DOHH2 (cell line): ENCODE measurements around the gene RTN3.

Experiments
- H3F3A ChIP-seq: fragments of 200-600 bp; sonication (generic), shearing (Covaris generic); 2 replicates; pipeline ENCODE4 v1.6.0; 2016; ENCODE audit warnings: antibody characterized with exemption, mild to moderate bottlenecking; ENCODE audit not compliant: control insufficient read depth, insufficient read depth
- H3K27ac ChIP-seq: fragments of 200-600 bp; sonication (generic); 2 replicates; pipeline ENCODE4 v1.5.1; 2014; ENCODE audit warnings: low read depth, mild to moderate bottlenecking, low read length, moderate library complexity
- H3K27me3 ChIP-seq: fragments of 200-600 bp; sonication (generic); 2 replicates; pipeline ENCODE4 v1.6.1; 2014; ENCODE audit warnings: mild to moderate bottlenecking, low read length, mixed read lengths; ENCODE audit not compliant: control insufficient read depth
- H3K36me3 ChIP-seq: fragments of 200-600 bp; sonication (generic); 2 replicates; pipeline ENCODE4 v1.6.1; 2014; ENCODE audit warnings: mild to moderate bottlenecking, low read length, moderate library complexity, mixed read lengths; ENCODE audit not compliant: control insufficient read depth
- H3K4me1 ChIP-seq: fragments of 200-600 bp; sonication (generic); 2 replicates; pipeline ENCODE4 v1.6.1; 2014; ENCODE audit warnings: mild to moderate bottlenecking, low read length, mixed read lengths; ENCODE audit not compliant: control insufficient read depth
- H3K4me2 ChIP-seq: fragments of 200-600 bp; sonication (generic); 2 replicates; pipeline ENCODE4 v1.6.0; 2014; ENCODE audit warnings: mild to moderate bottlenecking, low read length, moderate library complexity
- H3K4me3 ChIP-seq: fragments of 200-600 bp; sonication (generic); 2 replicates; pipeline ENCODE4 v1.5.1; 2014; ENCODE audit warnings: mild to moderate bottlenecking, low read length, mixed read lengths
- H3K79me2 ChIP-seq: fragments of 200-600 bp; sonication (generic); 2 replicates; pipeline ENCODE4 v1.6.1; 2014; ENCODE audit warnings: mild to moderate bottlenecking, low read length, mixed read lengths; ENCODE audit not compliant: control insufficient read depth
- H3K9me2 ChIP-seq: fragments of 200-600 bp; sonication (generic); replicated peaks from 2 replicates; pipeline ENCODE4 v1.6.1; 2014; ENCODE audit warnings: mild to moderate bottlenecking, low read length, mixed read lengths; ENCODE audit not compliant: control insufficient read depth
- H3K9me3 ChIP-seq: fragments of 200-600 bp; sonication (generic); 2 replicates; pipeline ENCODE4 v1.6.1; 2014; ENCODE audit warnings: antibody characterized with exemption, low read length, mixed read lengths; ENCODE audit not compliant: control insufficient read depth, insufficient read depth
- H4K20me1 ChIP-seq: fragments of 200-600 bp; sonication (generic); 2 replicates; pipeline ENCODE4 v1.6.0; 2014; ENCODE audit warnings: low read depth, mild to moderate bottlenecking, antibody characterized with exemption, low read length, moderate library complexity; ENCODE audit not compliant: control insufficient read depth, insufficient read depth
- EZH2phosphoT487 ChIP-seq: fragments of 200-600 bp; sonication (generic); IDR thresholded peaks from 2 replicates; pipeline ENCODE4 v1.6.1; 2017; ENCODE audit warnings: borderline replicate concordance, mild to moderate bottlenecking, antibody characterized with exemption, low read length, moderate library complexity, mixed read lengths
- TF ChIP-seq, protein P1 (sequence below): fragments of 200-600 bp; sonication (generic); IDR thresholded peaks from one replicate; pipeline ENCODE4 v1.5.1; 2014; ENCODE audit warnings: antibody characterized with exemption, mild to moderate bottlenecking, low read depth, low read length; ENCODE audit not compliant: poor library complexity, severe bottlenecking

RTN3 gene

GRCh38 chr11:63663809-63664208, 17.5 kb upstream of the RTN3 start:
- Histone ChIP-seq H3K27ac (no peak overlapping the region), H3K79me2 (peaks cover 86% of the 10 kb centered on the region), H3K9me3 (no peaks in the 10 kb centered on the region), H3K27me3 (no peaks in the 10 kb centered on the region), H4K20me1 (no peaks in the 10 kb centered on the region), H3K9me2 (no peaks in the 10 kb centered on the region), H3K4me1 (peaks cover 9% of the 10 kb centered on the region), H3K36me3 (no peaks in the 10 kb centered on the region), H3F3A (no peaks in the 10 kb centered on the region), H3K4me3 (no peak overlapping the region), H3K4me2 (no peak overlapping the region)
- TF ChIP-seq, protein P1, sequence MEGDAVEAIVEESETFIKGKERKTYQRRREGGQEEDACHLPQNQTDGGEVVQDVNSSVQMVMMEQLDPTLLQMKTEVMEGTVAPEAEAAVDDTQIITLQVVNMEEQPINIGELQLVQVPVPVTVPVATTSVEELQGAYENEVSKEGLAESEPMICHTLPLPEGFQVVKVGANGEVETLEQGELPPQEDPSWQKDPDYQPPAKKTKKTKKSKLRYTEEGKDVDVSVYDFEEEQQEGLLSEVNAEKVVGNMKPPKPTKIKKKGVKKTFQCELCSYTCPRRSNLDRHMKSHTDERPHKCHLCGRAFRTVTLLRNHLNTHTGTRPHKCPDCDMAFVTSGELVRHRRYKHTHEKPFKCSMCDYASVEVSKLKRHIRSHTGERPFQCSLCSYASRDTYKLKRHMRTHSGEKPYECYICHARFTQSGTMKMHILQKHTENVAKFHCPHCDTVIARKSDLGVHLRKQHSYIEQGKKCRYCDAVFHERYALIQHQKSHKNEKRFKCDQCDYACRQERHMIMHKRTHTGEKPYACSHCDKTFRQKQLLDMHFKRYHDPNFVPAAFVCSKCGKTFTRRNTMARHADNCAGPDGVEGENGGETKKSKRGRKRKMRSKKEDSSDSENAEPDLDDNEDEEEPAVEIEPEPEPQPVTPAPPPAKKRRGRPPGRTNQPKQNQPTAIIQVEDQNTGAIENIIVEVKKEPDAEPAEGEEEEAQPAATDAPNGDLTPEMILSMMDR, result no peak
- no peak for TF ChIP-seq EZH2phosphoT487

- no peaks in the 10 kb centered on the region for H3K36me3 ChIP-seq
- H4K20me1 ChIP-seq, result no peaks in the 10 kb centered on the region
- no peak overlapping the region for H3K4me2 ChIP-seq
- peaks cover 2% of the 10 kb centered on the region; the same call in 1 of the 2 replicates for H3K27me3 ChIP-seq
- H3K27ac ChIP-seq, result no peak overlapping the region
- TF ChIP-seq, protein P1, result no peak
- no peak for TF ChIP-seq EZH2phosphoT487
- no peaks in the 10 kb centered on the region for H3K9me3 ChIP-seq
- no peaks in the 10 kb centered on the region for H3F3A ChIP-seq
- H3K4me1 ChIP-seq, result peaks cover 17% of the 10 kb centered on the region
- peaks cover 85% of the 10 kb centered on the region for H3K79me2 ChIP-seq
- H3K9me2 ChIP-seq, result no peaks in the 10 kb centered on the region
- H3K4me3 ChIP-seq, result no peak overlapping the region
These were observed 14.4 kb upstream of the RTN3 start for GRCh38 chr11:63666874-63667273.

DNA sequence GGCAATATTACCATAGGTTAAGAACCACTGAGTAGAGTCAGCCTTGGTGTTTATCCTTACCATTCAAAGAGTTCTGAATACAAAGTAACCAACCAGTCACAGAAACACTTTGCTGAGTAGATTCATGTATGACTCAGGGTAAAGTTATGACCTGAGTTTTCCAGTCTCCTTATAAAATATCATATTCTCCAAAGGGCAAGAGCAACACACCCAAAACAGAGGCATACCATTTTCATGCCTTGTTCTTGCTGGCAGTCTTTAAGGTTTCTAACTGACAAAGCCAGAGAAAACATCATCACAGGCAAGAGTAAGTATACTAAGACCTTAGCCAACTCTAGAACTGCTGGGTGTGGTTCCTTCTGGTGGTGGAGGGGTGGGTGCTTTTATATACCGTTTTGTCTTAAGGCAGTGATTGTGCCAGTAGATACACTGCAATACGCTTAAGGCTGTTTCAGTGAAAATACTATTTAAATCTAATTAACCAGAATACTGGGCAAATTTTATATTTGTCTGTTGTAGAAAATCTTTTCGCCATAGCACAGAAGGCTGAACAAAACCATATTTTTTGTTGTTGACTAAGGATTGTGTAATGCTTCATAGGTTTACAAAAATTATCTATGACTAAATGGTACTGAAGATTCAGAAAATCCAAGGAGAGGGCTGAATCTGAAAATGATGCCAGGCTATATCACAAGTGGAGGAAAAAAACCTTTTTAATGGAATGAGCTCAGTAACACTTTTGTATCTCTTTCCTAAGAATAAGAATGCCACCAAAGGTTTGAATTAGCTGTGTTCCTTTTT, 13.1 kb upstream of the RTN3 start:
- TF ChIP-seq EZH2phosphoT487, result no peak
- TF ChIP-seq, protein P1, result no peak
- H3K27ac ChIP-seq, result no peak overlapping the region
- H3K79me2 ChIP-seq, result peaks cover 72% of the 10 kb centered on the region
- no peaks in the 10 kb centered on the region for H4K20me1 ChIP-seq
- H3K9me3 ChIP-seq, result no peaks in the 10 kb centered on the region
- no peak overlapping the region for H3K4me3 ChIP-seq
- no peaks in the 10 kb centered on the region for H3K9me2 ChIP-seq
- H3K27me3 ChIP-seq, result peaks cover 2% of the 10 kb centered on the region; the same call in 1 of the 2 replicates
- no peaks in the 10 kb centered on the region for H3K36me3 ChIP-seq
- peaks cover 4% of the 10 kb centered on the region; the same call in 1 of the 2 replicates for H3F3A ChIP-seq
- peaks cover 19% of the 10 kb centered on the region for H3K4me1 ChIP-seq
- no peak overlapping the region for H3K4me2 ChIP-seq
